Mucosa of descending colon (tissue), 3 donors: ENCODE results near the gene MECP2. TPM values are rescaled to one million over a fixed set of nuclear protein-coding genes. Genes with fewer than 3 reads are reported as not detected.

Source experiments
- ATAC-seq: fragments of 200-7000 bp; cut with Tn5 transposase; one replicate; pipeline ENCODE4 v1.9.1; 2020; ENCODE audit warnings: mild to moderate bottlenecking, moderate library complexity
- DNase-seq, 3 donors: peaks; one replicate each; pipeline ENCODE4 v3.0.0-alpha.2; 2020
- H3K36me3 ChIP-seq: fragments of 200-600 bp; one replicate; pipeline ENCODE4 v1.8.0; 2021; ENCODE audit warnings: low read depth, mild to moderate bottlenecking
- H3K4me1 ChIP-seq: fragments of 200-600 bp; one replicate; pipeline ENCODE4 v1.8.0; 2021; ENCODE audit warnings: low read depth, mild to moderate bottlenecking
- H3K4me3 ChIP-seq: fragments of 200-600 bp; one replicate; pipeline ENCODE4 v1.8.0; 2021; ENCODE audit warnings: mild to moderate bottlenecking
- H3K9me3 ChIP-seq: fragments of 200-600 bp; one replicate; pipeline ENCODE4 v1.8.0; 2021; ENCODE audit warnings: mild to moderate bottlenecking
- intact Hi-C, 2 donors: fragments of 100-400 bp; cut with DNase I in 1 of 2; cut with micrococcal nuclease in 1 of 2; formaldehyde crosslinking; loops; one replicate each; pipeline versions ENCODE4 v1.11.0 to v1.11.1; 2022; cut with DNase I, micrococcal nuclease
- total RNA-seq, 3 donors: library from RNA; stranded (reverse); fragmentation: NEBNext Ultra II Directional in 2 of 3; extraction: Animal tissue kit (Norgen Biotek cat#: 25700) in 2 of 3; gene quantifications; one replicate each; pipeline versions ENCODE4 v1.2.1 to v1.2.4, GENCODE V29; 2021 to 2023
- TF ChIP-seq, protein P1 (sequence below): fragments of 200-600 bp; IDR thresholded peaks from one replicate; pipeline ENCODE4 v1.8.0; 2022; ENCODE audit warnings: antibody characterized with exemption, mild to moderate bottlenecking
- donor health status: DM: no; HTN: no; CAD: no; lungs with moderate emphysema.
- donor health status: DM: no; HTN: no; CAD: no.
- donor health status: DM: no; HTN: yes; CAD: no.

Gene MECP2
- total RNA-seq, 3 donors from 2014 or later: 33.5 to 55.6 (median 35.6) TPM

DNA sequence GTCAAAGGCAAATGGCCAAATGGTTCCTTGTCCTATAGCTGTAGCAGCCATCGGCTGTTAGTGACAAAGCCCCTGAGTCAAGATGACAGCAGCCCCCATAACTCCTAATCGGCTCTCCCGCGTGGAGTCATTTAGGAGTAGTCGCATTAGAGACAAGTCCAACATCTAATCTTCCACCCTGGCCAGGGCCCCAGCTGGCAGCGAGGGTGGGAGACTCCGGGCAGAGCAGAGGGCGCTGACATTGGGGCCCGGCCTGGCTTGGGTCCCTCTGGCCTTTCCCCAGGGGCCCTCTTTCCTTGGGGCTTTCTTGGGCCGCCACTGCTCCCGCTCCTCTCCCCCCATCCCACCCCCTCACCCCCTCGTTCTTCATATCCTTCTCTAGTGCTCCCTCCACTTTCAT, 42.7 kb upstream of the MECP2 start:
- intact Hi-C loops: no loop called here
- H3K36me3 ChIP-seq: no peaks in the 10 kb centered on the region
- H3K4me1 ChIP-seq: no peaks in the 10 kb centered on the region
- H3K4me3 ChIP-seq: no peak overlapping the region
- DNase-seq (peak in 1 of 3 donors; percentile 18), ATAC-seq (no peak)
- TF ChIP-seq, protein P1, sequence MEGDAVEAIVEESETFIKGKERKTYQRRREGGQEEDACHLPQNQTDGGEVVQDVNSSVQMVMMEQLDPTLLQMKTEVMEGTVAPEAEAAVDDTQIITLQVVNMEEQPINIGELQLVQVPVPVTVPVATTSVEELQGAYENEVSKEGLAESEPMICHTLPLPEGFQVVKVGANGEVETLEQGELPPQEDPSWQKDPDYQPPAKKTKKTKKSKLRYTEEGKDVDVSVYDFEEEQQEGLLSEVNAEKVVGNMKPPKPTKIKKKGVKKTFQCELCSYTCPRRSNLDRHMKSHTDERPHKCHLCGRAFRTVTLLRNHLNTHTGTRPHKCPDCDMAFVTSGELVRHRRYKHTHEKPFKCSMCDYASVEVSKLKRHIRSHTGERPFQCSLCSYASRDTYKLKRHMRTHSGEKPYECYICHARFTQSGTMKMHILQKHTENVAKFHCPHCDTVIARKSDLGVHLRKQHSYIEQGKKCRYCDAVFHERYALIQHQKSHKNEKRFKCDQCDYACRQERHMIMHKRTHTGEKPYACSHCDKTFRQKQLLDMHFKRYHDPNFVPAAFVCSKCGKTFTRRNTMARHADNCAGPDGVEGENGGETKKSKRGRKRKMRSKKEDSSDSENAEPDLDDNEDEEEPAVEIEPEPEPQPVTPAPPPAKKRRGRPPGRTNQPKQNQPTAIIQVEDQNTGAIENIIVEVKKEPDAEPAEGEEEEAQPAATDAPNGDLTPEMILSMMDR: no peak
- no peaks in the 10 kb centered on the region for H3K9me3 ChIP-seq

DNA sequence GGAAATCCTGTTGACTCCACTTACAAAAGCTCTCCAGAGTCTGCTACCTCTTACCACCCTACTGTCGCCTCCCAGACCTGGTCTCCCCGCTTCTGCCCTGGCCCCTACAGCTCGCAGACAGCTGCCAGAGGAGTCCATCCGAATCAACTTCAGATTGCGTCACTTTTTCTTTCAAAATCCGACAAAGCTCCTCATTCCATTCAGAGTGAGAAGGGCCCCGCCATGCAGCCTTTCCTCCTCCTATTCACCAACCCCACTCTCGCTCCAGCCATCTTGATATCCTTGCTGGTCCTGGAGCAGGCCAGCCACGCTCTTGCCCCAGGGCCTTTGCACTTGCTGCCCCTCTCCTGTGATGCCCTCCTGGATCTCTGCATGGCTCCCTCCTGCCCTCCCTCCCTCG, 41.3 kb upstream of the MECP2 start:
- Histone ChIP-seq H3K36me3 (no peaks in the 10 kb centered on the region), H3K4me1 (no peaks in the 10 kb centered on the region), H3K9me3 (no peaks in the 10 kb centered on the region), H3K4me3 (no peak overlapping the region)
- TF ChIP-seq, protein P1: no peak
- DNase-seq: peak in 1 of 3 donors; percentile 33
- no peak for ATAC-seq
- intact Hi-C loops: no loop called here

DNA sequence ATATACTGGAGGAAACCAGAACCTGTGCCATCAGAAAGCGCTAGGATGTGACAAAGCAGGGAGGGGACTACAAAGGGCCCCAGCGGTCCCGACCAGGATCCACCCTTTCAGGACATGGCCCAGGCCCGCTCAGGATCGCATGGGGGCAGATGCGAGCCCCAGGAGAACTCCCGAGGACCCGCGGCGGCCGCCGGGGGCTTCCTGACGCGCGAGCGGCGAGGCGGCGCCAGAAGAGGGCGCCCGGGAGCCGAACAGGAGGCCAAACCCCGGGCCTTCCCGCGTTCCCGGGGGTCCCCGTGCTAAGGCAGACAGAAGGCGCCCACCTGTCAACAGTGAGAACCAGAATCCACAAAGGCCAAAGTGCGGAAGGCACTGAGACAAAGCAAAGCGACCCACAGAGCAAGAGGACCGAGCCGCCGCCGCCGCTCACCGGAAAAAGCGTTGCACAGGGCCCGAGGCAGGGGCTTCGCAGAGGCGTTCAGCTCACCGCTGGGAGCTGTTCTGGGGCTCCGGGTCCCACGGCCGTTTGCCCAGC, 39.2 kb upstream of the MECP2 start:
- Histone ChIP-seq H3K4me3 (no peak overlapping the region), H3K9me3 (no peaks in the 10 kb centered on the region), H3K4me1 (no peaks in the 10 kb centered on the region)

DNA sequence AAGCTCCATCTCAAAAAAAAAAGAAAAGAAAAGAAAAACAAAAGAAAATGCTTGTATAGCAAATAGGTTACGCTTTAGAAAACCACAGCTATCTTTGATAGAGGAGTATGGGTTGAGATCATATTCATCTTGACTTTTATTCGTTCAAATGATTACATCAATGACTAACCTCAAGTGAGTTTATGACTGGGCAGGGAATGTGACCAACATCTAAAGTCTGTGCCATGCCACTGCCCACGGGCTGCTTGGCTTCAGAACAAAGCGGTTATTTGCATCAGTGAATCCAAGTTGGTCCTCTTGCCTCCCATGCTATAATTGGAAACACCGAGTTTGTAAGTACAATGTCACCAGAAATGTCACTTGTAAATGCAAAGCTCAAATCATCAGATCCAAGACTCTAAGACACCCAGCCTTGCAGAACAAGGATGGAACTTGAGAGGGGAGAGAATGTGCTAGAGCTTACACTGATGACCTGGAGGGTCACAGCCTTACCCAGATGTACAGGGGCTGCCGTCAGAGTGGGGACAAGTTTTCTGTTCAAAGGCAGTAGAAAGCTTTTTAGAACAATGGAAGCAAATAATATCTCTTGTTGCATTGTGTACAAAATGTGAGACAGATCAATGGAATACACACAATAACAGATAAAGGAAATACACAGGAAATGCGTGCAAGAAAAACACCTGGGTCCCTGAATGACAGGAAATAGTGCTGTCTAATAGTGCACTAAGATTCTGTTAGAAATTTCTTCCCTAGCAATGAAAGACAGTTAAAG, 38.1 kb upstream of the MECP2 start:
- Histone ChIP-seq H3K9me3 (no peaks in the 10 kb centered on the region), H3K4me1 (no peaks in the 10 kb centered on the region), H3K36me3 (no peaks in the 10 kb centered on the region), H3K4me3 (no peak overlapping the region)
- intact Hi-C loops: no loop called here
- TF ChIP-seq, protein P1: no peak
- ATAC-seq: peak; percentile 40
- DNase-seq: no peak

More for the DNA sequence above, 39.2 kb upstream of the MECP2 start:
- DNase-seq (peak; percentile 70 to 78 (median 73)), ATAC-seq (peak; percentile 92)
- TF ChIP-seq, protein P1: peak; percentile 63
- intact Hi-C loops: no loop called here
- H3K36me3 ChIP-seq: no peaks in the 10 kb centered on the region

DNA sequence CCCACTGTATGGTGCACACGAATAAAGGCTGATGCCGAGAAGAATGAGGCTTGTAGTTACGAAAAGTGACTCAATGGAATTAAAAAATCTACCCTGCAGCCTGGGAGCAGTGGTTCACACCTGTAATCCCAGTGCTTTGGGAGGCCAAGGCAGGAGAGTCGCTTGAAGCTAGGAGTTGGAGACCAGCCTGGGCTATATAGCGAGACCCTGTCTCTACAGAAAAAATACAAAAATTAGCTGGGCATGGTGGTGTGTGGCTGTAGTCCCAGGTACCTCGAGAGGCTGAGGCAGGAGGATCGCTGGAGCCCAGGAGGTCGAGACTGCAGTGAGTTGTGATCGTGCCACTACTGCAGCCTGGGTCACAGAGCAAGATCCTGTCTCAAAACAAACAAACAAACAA, 34.8 kb upstream of the MECP2 start:
- Histone ChIP-seq H3K9me3 (no peaks in the 10 kb centered on the region), H3K36me3 (no peaks in the 10 kb centered on the region), H3K4me3 (no peak overlapping the region), H3K4me1 (no peaks in the 10 kb centered on the region)
- TF ChIP-seq, protein P1: no peak
- DNase-seq: peak in 1 of 3 donors; percentile 5
- no peak for ATAC-seq
- intact Hi-C loops: no loop called here
